Neural cell (in vitro differentiated cells): ENCODE data around the gene PCSK9. TPM values are rescaled to one million over a fixed set of nuclear protein-coding genes. Genes with fewer than 3 reads are reported as not detected.

Experiments
- H2AFZ ChIP-seq: fragments of 200-600, 300-800 bp; sonication (generic), shearing (Covaris generic); 2 replicates; pipeline ENCODE4 v1.6.0; 2014; ENCODE audit warnings: low read depth, mild to moderate bottlenecking, antibody characterized with exemption, low read length, moderate library complexity
- H3F3A ChIP-seq: fragments of 200-600 bp; shearing (Covaris generic); 2 replicates; pipeline ENCODE4 v1.6.1; 2016; ENCODE audit warnings: mild to moderate bottlenecking, moderate library complexity, mixed read lengths, antibody characterized with exemption, low read length; ENCODE audit not compliant: insufficient read depth, poor library complexity, severe bottlenecking
- H3K27ac ChIP-seq: fragments of 200-600, 300-800 bp; sonication (generic), shearing (Covaris generic); 2 replicates; pipeline ENCODE4 v1.5.1; 2014; ENCODE audit warnings: mild to moderate bottlenecking, low read length, moderate library complexity
- H3K27me3 ChIP-seq: fragments of 300-800, 200-600 bp; sonication (generic), shearing (Covaris generic); 2 replicates; pipeline ENCODE4 v1.6.0; 2014; ENCODE audit warnings: mild to moderate bottlenecking, low read depth, low read length, moderate library complexity; ENCODE audit not compliant: insufficient read depth
- H3K36me3 ChIP-seq: fragments of 300-800, 200-600 bp; sonication (generic), shearing (Covaris generic); 2 replicates; pipeline ENCODE4 v1.5.1; 2014; ENCODE audit warnings: mild to moderate bottlenecking, antibody characterized with exemption, low read length, moderate library complexity; ENCODE audit not compliant: insufficient read depth
- H3K4me2 ChIP-seq: fragments of 300-800, 200-600 bp; sonication (generic), shearing (Covaris generic); 2 replicates; pipeline ENCODE4 v1.6.0; 2014; ENCODE audit warnings: mild to moderate bottlenecking, low read length
- H3K4me3 ChIP-seq: fragments of 300-800, 200-600 bp; sonication (generic), shearing (Covaris generic); 2 replicates; pipeline ENCODE4 v1.5.1; 2014; ENCODE audit warnings: mild to moderate bottlenecking, low read length, moderate library complexity
- H3K79me2 ChIP-seq: fragments of 200-600 bp; shearing (Covaris generic); replicated peaks from 2 replicates; pipeline ENCODE4 v1.6.0; 2014; ENCODE audit warnings: mild to moderate bottlenecking, low read length, moderate library complexity; ENCODE audit not compliant: insufficient read depth
- H3K9ac ChIP-seq: fragments of 300-800, 200-600 bp; sonication (generic), shearing (Covaris generic); 2 replicates; pipeline ENCODE4 v1.6.1; 2016; ENCODE audit warnings: mild to moderate bottlenecking, low read length, mixed read lengths
- H3K9me2 ChIP-seq: fragments of 200-600 bp; shearing (Covaris generic); 2 replicates; pipeline ENCODE4 v1.6.1; 2016; ENCODE audit warnings: mild to moderate bottlenecking, low read length, mixed read lengths; ENCODE audit not compliant: insufficient read depth
- H3K9me3 ChIP-seq: fragments of 200-600, 300-800 bp; sonication (generic), shearing (Covaris generic); 2 replicates; pipeline ENCODE4 v1.6.1; 2016; ENCODE audit warnings: mild to moderate bottlenecking, mixed run types, low read length, moderate library complexity, mixed read lengths
- H4K20me1 ChIP-seq: fragments of 200-600 bp; shearing (Covaris generic); 2 replicates; pipeline ENCODE4 v1.6.1; 2016; ENCODE audit warnings: mild to moderate bottlenecking, mixed run types; ENCODE audit not compliant: insufficient read depth
- EP300 ChIP-seq: fragments of 450-650 bp; conservative IDR thresholded peaks from 2 replicates; pipeline ENCODE4 v1.6.1; 2014; ENCODE audit warnings: antibody characterized with exemption, mild to moderate bottlenecking, moderate library complexity; ENCODE audit not compliant: poor library complexity, severe bottlenecking
- EZH2 ChIP-seq: fragments of 200-600, 300-800 bp; shearing (Covaris generic), sonication (generic); IDR thresholded peaks from 2 replicates; pipeline ENCODE4 v1.6.1; 2014; ENCODE audit warnings: antibody characterized with exemption, low read length, borderline replicate concordance, mild to moderate bottlenecking; ENCODE audit not compliant: insufficient read depth, poor library complexity, severe bottlenecking
- MXI1 ChIP-seq: fragments of 450-650 bp; conservative IDR thresholded peaks from 2 replicates; pipeline ENCODE4 v1.6.1; 2014; ENCODE audit warnings: antibody characterized with exemption, mild to moderate bottlenecking; ENCODE audit not compliant: poor library complexity, severe bottlenecking
- POLR2AphosphoS5 ChIP-seq: IDR thresholded peaks from 2 replicates; pipeline ENCODE4 v1.6.1; 2012
- RAD21 ChIP-seq: fragments of 450-650 bp; conservative IDR thresholded peaks from 2 replicates; pipeline ENCODE4 v1.6.1; 2014; ENCODE audit warnings: antibody characterized with exemption, mild to moderate bottlenecking, moderate library complexity
- REST ChIP-seq: IDR thresholded peaks from 2 replicates; pipeline ENCODE4 v1.6.1; 2012; ENCODE audit warnings: borderline replicate concordance
- SMC3 ChIP-seq: fragments of 450-650 bp; conservative IDR thresholded peaks from 2 replicates; pipeline ENCODE4 v1.6.1; 2014; ENCODE audit warnings: antibody characterized with exemption, mild to moderate bottlenecking, moderate library complexity; ENCODE audit not compliant: poor library complexity
- TAF1 ChIP-seq: IDR thresholded peaks from 2 replicates; pipeline ENCODE4 v1.6.1; 2012; ENCODE audit warnings: low read depth
- polyA plus RNA-seq: library from polyadenylated mRNA; depleted of rRNA; stranded (reverse); fragments of >200 nt; gene quantifications from 2 replicates; pipeline ENCODE4 v1.2.3, GENCODE V29; 2014
- TF ChIP-seq, protein P1 (sequence below): fragments of 450-650 bp; IDR thresholded peaks from 2 replicates; pipeline ENCODE4 v1.5.1; 2014; ENCODE audit warnings: antibody characterized with exemption, mild to moderate bottlenecking, moderate library complexity; ENCODE audit not compliant: poor library complexity, severe bottlenecking

The PCSK9 gene
- polyA plus RNA-seq, 1 donor from 2014 or later, result not detected

- TF ChIP-seq REST (no peak), TAF1 (no peak), EP300 (no peak)
These were observed 4.7 kb upstream of the PCSK9 start (continued) for GRCh38 chr1:55034476-55035133.

DNA sequence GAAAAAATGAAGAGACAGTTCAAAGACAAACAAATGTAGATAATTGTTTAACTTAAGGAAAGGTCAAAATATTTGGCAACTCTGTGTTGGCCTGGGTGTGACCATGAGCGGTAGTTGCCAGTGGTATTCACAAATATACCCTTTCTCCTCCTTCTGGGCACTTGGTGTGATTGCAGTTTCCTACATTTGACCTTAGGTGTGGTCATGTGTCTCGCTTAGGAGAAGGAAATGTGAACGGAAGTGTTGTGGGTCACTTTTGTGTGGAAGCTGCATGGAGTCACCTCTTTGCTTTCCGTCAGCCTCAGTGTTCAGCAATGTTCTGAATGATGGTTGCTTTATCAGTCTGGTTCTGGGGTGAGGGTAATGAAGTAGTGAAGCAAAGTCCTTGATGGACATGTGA, 3.4 kb upstream of the PCSK9 start:
- no peaks in the 10 kb centered on the region for H3K79me2 ChIP-seq
- H3K27me3 ChIP-seq, result peaks cover 39% of the 10 kb centered on the region
- TF ChIP-seq TAF1, result no peak
- no peaks in the 10 kb centered on the region for H3K9me2 ChIP-seq
- no peaks in the 10 kb centered on the region for H4K20me1 ChIP-seq
- no peak overlapping the region for H3K4me3 ChIP-seq
- H3K9ac ChIP-seq, result no peak overlapping the region
- H3K27ac ChIP-seq, result no peak overlapping the region
- H3K4me2 ChIP-seq, result no peak overlapping the region
- no peak overlapping the region for H2AFZ ChIP-seq
- H3K9me3 ChIP-seq, result no peaks in the 10 kb centered on the region
- no peaks in the 10 kb centered on the region for H3F3A ChIP-seq
- no peaks in the 10 kb centered on the region for H3K36me3 ChIP-seq

GRCh38 chr1:55037733-55038551, 1.4 kb upstream of the PCSK9 start:
- TF ChIP-seq MXI1 (no peak), RAD21 (no peak), REST (no peak), EP300 (no peak), EZH2 (no peak), TAF1 (no peak), SMC3 (no peak), POLR2AphosphoS5 (no peak)
- TF ChIP-seq, protein P1, sequence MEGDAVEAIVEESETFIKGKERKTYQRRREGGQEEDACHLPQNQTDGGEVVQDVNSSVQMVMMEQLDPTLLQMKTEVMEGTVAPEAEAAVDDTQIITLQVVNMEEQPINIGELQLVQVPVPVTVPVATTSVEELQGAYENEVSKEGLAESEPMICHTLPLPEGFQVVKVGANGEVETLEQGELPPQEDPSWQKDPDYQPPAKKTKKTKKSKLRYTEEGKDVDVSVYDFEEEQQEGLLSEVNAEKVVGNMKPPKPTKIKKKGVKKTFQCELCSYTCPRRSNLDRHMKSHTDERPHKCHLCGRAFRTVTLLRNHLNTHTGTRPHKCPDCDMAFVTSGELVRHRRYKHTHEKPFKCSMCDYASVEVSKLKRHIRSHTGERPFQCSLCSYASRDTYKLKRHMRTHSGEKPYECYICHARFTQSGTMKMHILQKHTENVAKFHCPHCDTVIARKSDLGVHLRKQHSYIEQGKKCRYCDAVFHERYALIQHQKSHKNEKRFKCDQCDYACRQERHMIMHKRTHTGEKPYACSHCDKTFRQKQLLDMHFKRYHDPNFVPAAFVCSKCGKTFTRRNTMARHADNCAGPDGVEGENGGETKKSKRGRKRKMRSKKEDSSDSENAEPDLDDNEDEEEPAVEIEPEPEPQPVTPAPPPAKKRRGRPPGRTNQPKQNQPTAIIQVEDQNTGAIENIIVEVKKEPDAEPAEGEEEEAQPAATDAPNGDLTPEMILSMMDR, result no peak
- H3K27me3 ChIP-seq, result peaks cover 49% of the 10 kb centered on the region

More at GRCh38 chr1:55037733-55038551, 1.4 kb upstream of the PCSK9 start:
- no peak overlapping the region for H3K9ac ChIP-seq
- H2AFZ ChIP-seq, result no peak overlapping the region
- H3K36me3 ChIP-seq, result no peaks in the 10 kb centered on the region
- no peaks in the 10 kb centered on the region for H4K20me1 ChIP-seq
- H3K79me2 ChIP-seq, result no peaks in the 10 kb centered on the region
- H3K4me2 ChIP-seq, result no peak overlapping the region
- H3F3A ChIP-seq, result no peaks in the 10 kb centered on the region
- H3K9me2 ChIP-seq, result no peaks in the 10 kb centered on the region
- H3K27ac ChIP-seq, result no peak overlapping the region
- no peaks in the 10 kb centered on the region for H3K9me3 ChIP-seq
- no peak overlapping the region for H3K4me3 ChIP-seq
